Common myeloid progenitor, CD34-positive (primary cell): ENCODE measurements around the gene TTC12.

Experiments
- CTCF ChIA-PET: fragments of 350-600 bp; sonication (Branson Sonifier 250); formaldehyde crosslinking; loops from one replicate; lab custom pipeline; 2021; ENCODE audit warnings: antibody characterized with exemption; lab: Charles Lee
- POLR2A ChIA-PET: fragments of 350-600 bp; sonication (Branson Sonifier 250); formaldehyde crosslinking; loops from one replicate; lab custom pipeline; 2021; ENCODE audit warnings: antibody characterized with exemption; lab: Charles Lee
- DNase-seq, 3 donors: peaks; one replicate each; pipeline versions ENCODE4 v3.0.0 to v3.0.0-alpha.2; 2013
- H3K27ac ChIP-seq, 2 experiments: 1 replicate in 1 of 2; 2 replicates in 1 of 2; pipeline ENCODE4 v1.7.0; 2013; ENCODE audit warnings: inconsistent platforms in 2 of 2, low read length in 2 of 2, mild to moderate bottlenecking in 2 of 2, low read depth in 1 of 2, moderate library complexity in 1 of 2; ENCODE audit not compliant: severe bottlenecking in 2 of 2, insufficient read depth in 1 of 2, poor library complexity in 1 of 2
- H3K27me3 ChIP-seq, 5 experiments: replicated peaks in 2 of 5; 1 replicate in 3 of 5; 2 replicates in 2 of 5; pipeline versions ENCODE4 v1.6.1 to v1.7.0; 2013; ENCODE audit warnings: low read length in 4 of 5, mild to moderate bottlenecking in 2 of 5, moderate library complexity in 2 of 5, inconsistent platforms in 1 of 5; ENCODE audit not compliant: insufficient read depth in 5 of 5, control insufficient read depth in 4 of 5
- H3K36me3 ChIP-seq, 4 experiments: 1 replicate in 2 of 4; 2 replicates in 2 of 4; pipeline versions ENCODE4 v1.6.1 to v1.7.0; 2013; ENCODE audit warnings: low read length in 3 of 4, control low read depth in 1 of 4, mild to moderate bottlenecking in 1 of 4; ENCODE audit not compliant: control insufficient read depth in 4 of 4, insufficient read depth in 4 of 4
- H3K4me1 ChIP-seq, 4 experiments: 1 replicate in 3 of 4; 2 replicates in 1 of 4; pipeline versions ENCODE4 v1.6.1 to v1.7.1; 2013; ENCODE audit warnings: low read length in 3 of 4, mild to moderate bottlenecking in 3 of 4, control low read depth in 1 of 4, inconsistent platforms in 1 of 4, moderate library complexity in 1 of 4; ENCODE audit not compliant: control insufficient read depth in 4 of 4, insufficient read depth in 4 of 4; ENCODE audit errors: control extremely low read depth in 1 of 4
- H3K4me3 ChIP-seq, 7 experiments: 1 replicate in 4 of 7; 2 replicates in 3 of 7; pipeline versions ENCODE4 v1.5.1 to v1.7.0; 2013; ENCODE audit warnings: mild to moderate bottlenecking in 7 of 7, low read length in 6 of 7, moderate library complexity in 6 of 7, inconsistent platforms in 2 of 7, low read depth in 2 of 7, control low read depth in 1 of 7; ENCODE audit not compliant: insufficient read depth in 4 of 7, control insufficient read depth in 1 of 7; ENCODE audit errors: extremely low read depth in 1 of 7
- H3K9me3 ChIP-seq, 5 experiments: 1 replicate in 4 of 5; 2 replicates in 1 of 5; pipeline versions ENCODE4 v1.6.1 to v1.7.1; 2013; ENCODE audit warnings: low read length in 4 of 5, mild to moderate bottlenecking in 2 of 5, inconsistent platforms in 1 of 5, low read depth in 1 of 5, moderate library complexity in 1 of 5; ENCODE audit not compliant: control insufficient read depth in 4 of 5, insufficient read depth in 2 of 5; ENCODE audit errors: control extremely low read depth in 1 of 5
- WGBS: methylation state at CpG from one replicate; pipeline ENCODE4 v1.1.5; 2013; ENCODE audit not compliant: insufficient coverage; 5-methylcytosine and 5-hydroxymethylcytosine counted together

The TTC12 gene

GRCh38 chr11:113350336-113351067 is 36.1 kb downstream of the TTC12 start:
- H3K4me1 ChIP-seq: no peaks in the 10 kb centered on the region
- DNase-seq: no peak
- H3K4me3 ChIP-seq: no peak overlapping the region
- ChIA-PET POLR2A (no interaction called here), CTCF (no interaction called here)
- H3K36me3 ChIP-seq: peaks cover 0 to 20% (median 3%) of the 10 kb centered on the region in 4 experiments
- H3K27me3 ChIP-seq: no peaks in the 10 kb centered on the region
- 96% methylated on average over 6 of the region's 11 CpGs for WGBS
- no peak overlapping the region for H3K27ac ChIP-seq
- peaks cover 0 to 13% (median 0%) of the 10 kb centered on the region in 5 experiments for H3K9me3 ChIP-seq

- Histone ChIP-seq H3K27me3 (no peaks in the 10 kb centered on the region), H3K36me3 (peaks cover 0 to 20% (median 2%) of the 10 kb centered on the region in 4 experiments), H3K27ac (no peak overlapping the region), H3K4me1 (no peaks in the 10 kb centered on the region), H3K4me3 (no peak overlapping the region), H3K9me3 (peaks cover 0 to 17% (median 1%) of the 10 kb centered on the region in 5 experiments)
- ChIA-PET POLR2A (no interaction called here), CTCF (no interaction called here)
- DNase-seq: no peak
- no CpG with 5 or more reads among the region's 3 CpGs for WGBS
Measured at GRCh38 chr11:113351068-113351450, 36.7 kb downstream of the TTC12 start.

GRCh38 chr11:113351480-113351879 is 37.1 kb downstream of the TTC12 start:
- Histone ChIP-seq H3K27me3 (no peaks in the 10 kb centered on the region), H3K4me3 (no peak overlapping the region), H3K27ac (no peak overlapping the region), H3K4me1 (no peaks in the 10 kb centered on the region), H3K36me3 (peaks cover 0 to 25% (median 2%) of the 10 kb centered on the region in 4 experiments), H3K9me3 (peaks cover 0 to 21% (median 5%) of the 10 kb centered on the region in 5 experiments)
- POLR2A ChIA-PET: no interaction called here
- CTCF ChIA-PET: no interaction called here
- no peak for DNase-seq
- 100% methylated on average over 1 of the region's 4 CpGs for WGBS

GRCh38 chr11:113356203-113356602 is 41.8 kb downstream of the TTC12 start:
- Histone ChIP-seq H3K27me3 (peaks cover 0 to 6% (median 0%) of the 10 kb centered on the region in 5 experiments), H3K4me3 (no peak overlapping the region), H3K27ac (no peak overlapping the region), H3K4me1 (no peaks in the 10 kb centered on the region), H3K36me3 (peaks cover 0 to 59% (median 3%) of the 10 kb centered on the region in 4 experiments), H3K9me3 (peaks cover 0 to 49% (median 5%) of the 10 kb centered on the region in 5 experiments)
- DNase-seq: peak in 2 of 3 donors; percentile 41 to 46
- CTCF ChIA-PET: no interaction called here
- POLR2A ChIA-PET: no interaction called here
- 83% methylated on average over 1 of the region's 3 CpGs for whole genome bisulfite sequencing

GRCh38 chr11:113363406-113363805 is 49.0 kb downstream of the TTC12 start:
- H3K27me3 ChIP-seq: peaks cover 0 to 35% (median 5%) of the 10 kb centered on the region in 5 experiments
- no peak overlapping the region for H3K27ac ChIP-seq
- peaks cover 0 to 8% (median 0%) of the 10 kb centered on the region in 5 experiments for H3K9me3 ChIP-seq
- ChIA-PET POLR2A (no interaction called here), CTCF (no interaction called here)
- peak in 2 of 3 donors; percentile 17 to 40 for DNase-seq
- H3K4me3 ChIP-seq: no peak overlapping the region
- H3K4me1 ChIP-seq: no peaks in the 10 kb centered on the region
- H3K36me3 ChIP-seq: peaks cover 0 to 29% (median 1%) of the 10 kb centered on the region in 4 experiments
- 19% methylated on average over 3 of the region's 5 CpGs for WGBS

- Histone ChIP-seq H3K9me3 (peaks cover 0 to 3% (median 0%) of the 10 kb centered on the region in 5 experiments), H3K27me3 (peaks cover 0 to 35% (median 5%) of the 10 kb centered on the region in 5 experiments), H3K27ac (no peak overlapping the region), H3K4me3 (no peak overlapping the region), H3K4me1 (no peaks in the 10 kb centered on the region), H3K36me3 (peaks cover 0 to 22% (median 0%) of the 10 kb centered on the region in 4 experiments)
- WGBS: 75% methylated on average over 4 of the region's 7 CpGs
- POLR2A ChIA-PET: no interaction called here
- CTCF ChIA-PET: no interaction called here
- DNase-seq: no peak
Measured at GRCh38 chr11:113363996-113364641, 49.7 kb downstream of the TTC12 start.

- DNase-seq: no peak
- ChIA-PET CTCF (no interaction called here), POLR2A (no interaction called here)
- Histone ChIP-seq H3K9me3 (no peaks in the 10 kb centered on the region), H3K27me3 (peaks cover 0 to 28% (median 5%) of the 10 kb centered on the region in 5 experiments), H3K4me3 (no peak overlapping the region), H3K4me1 (no peaks in the 10 kb centered on the region), H3K27ac (no peak overlapping the region), H3K36me3 (peaks cover 0 to 9% (median 0%) of the 10 kb centered on the region in 4 experiments)
- 81% methylated on average over 5 of the region's 5 CpGs for WGBS
Measured at GRCh38 chr11:113365895-113366294, 51.5 kb downstream of the TTC12 start.
